ENCODE results near the gene CACNB3. TPM values are rescaled to one million over a fixed set of nuclear protein-coding genes. Genes with fewer than 3 reads are reported as not detected.

Gene CACNB3
- total and polyA plus RNA-seq, 2 of the 8 experiments (the other 6 are each of a cell fraction or from before 2014, with no cell fraction given): 12.5 to 16.0 TPM

DNA sequence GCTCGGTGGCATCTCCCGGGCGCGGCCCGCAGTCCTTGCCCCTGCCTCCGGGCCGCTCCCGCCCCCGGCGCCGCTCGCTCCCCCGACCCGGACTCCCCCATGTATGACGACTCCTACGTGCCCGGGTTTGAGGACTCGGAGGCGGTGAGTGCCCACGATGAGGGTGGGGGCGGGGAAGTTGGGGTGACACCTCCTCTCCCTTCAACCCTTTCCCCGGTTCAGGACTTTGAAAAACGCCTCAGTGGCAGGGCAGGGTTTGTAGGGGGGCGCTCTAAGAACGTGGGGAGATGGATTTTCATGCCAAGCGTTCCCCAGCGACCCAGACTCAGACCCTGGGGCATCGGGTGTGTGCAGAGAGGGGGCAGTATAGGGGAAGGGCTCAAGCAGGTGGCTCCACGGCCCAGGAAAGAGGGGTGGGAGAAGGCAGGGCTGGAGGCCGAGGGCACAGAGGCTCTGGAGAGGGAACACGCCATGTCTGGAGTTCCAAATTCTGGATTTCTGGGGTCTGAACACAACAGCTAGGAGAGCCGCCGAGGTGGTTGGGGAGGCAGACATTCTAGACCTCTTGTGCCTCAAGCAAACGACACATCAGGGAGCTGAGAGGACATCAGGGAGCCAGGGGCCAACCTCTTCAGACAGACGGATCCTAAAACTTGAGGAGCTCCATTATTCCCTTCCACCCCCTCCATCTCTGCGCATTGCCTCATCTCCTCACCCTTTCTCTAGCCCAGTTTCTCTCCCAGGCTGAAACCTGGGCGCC, 715 bp downstream of the CACNB3 start:
- H3K23ac ChIP-seq (ENCODE audit: insufficient read length): no peak overlapping the region
- POLR2A ChIA-PET (ENCODE audit: partially characterized antibody): interaction anchor here (0.7 to 2.2 kb wide), 7 partner anchors 11 to 162 kb away, joined by 3 to 9 read pairs (median 3); partner anchors contain the start of genes ADCY6 and RND1
- peak overlapping the region; percentile 71 to 96 for H3K4me2 ChIP-seq (ENCODE audit: insufficient read depth in 1 of 2, low read depth in 2 of 2, low read length in 2 of 2)
- peaks cover 17 to 38% (median 30%) of the 10 kb centered on the region in 4 experiments for H3K27me3 ChIP-seq (replicated peaks in 1 of 4; ENCODE audit: control insufficient read depth in 3 of 4, extremely low read depth in 1 of 4, insufficient read depth in 3 of 4, low read length in 3 of 4)
- H3K9me3 ChIP-seq (ENCODE audit: insufficient read depth in 2 of 2, low read depth in 1 of 2, low read length in 1 of 2): no peaks in the 10 kb centered on the region
- H4K91ac ChIP-seq (replicated peaks; ENCODE audit: insufficient read length, low read length): peak overlapping the region; percentile 8
- no peak overlapping the region for H2AFZ ChIP-seq (ENCODE audit: low read length)
- no peak overlapping the region for H3K27ac ChIP-seq (ENCODE audit: low read depth, low read length)
- DNase-seq (ENCODE audit: low read depth in 1 of 2, low spot score in 2 of 2) (peak in 1 of 2 experiments; percentile 73), FAIRE-seq (no peak)
- no peak overlapping the region for H3K56ac ChIP-seq (replicated peaks; ENCODE audit: insufficient read length, low read depth, low read length)
- H2AK5ac ChIP-seq (ENCODE audit: low read depth, low read length): no peak overlapping the region; the same call in 1 of the 2 replicates
- H3K36me3 ChIP-seq (ENCODE audit: control insufficient read depth in 2 of 4, insufficient read depth in 4 of 4, low read length in 3 of 4): peaks cover 0 to 2% (median 0%) of the 10 kb centered on the region in 4 experiments; a peak in 1 of 8 replicates
- H2BK20ac ChIP-seq (ENCODE audit: low read length): no peak overlapping the region
- whole genome bisulfite sequencing, 2 experiments (ENCODE audit: extremely low coverage in 1 of 2, insufficient coverage in 1 of 2, insufficient read length in 1 of 2, insufficient replicate concordance in 2 of 2, low coverage in 1 of 2, low lambda C conversion rate in 2 of 2, missing lambda C conversion rate in 1 of 2): 20% methylated on average over 16 of the region's 37 CpGs; no CpG with 5 or more reads in 1 of the 2 experiments
- H3K4ac ChIP-seq (replicated peaks; ENCODE audit: insufficient read length, low read depth, low read length): no peak overlapping the region
- peaks cover 25% of the 10 kb centered on the region; the same call in 1 of the 2 replicates for H3K23me2 ChIP-seq (ENCODE audit: low read depth, low read length)
- no peak overlapping the region for H3K14ac ChIP-seq (ENCODE audit: insufficient read length)
- H2BK5ac ChIP-seq (ENCODE audit: low read depth, low read length): no peak overlapping the region
- no peaks in the 10 kb centered on the region for H3K79me2 ChIP-seq (ENCODE audit: control insufficient read depth in 1 of 2, insufficient read depth in 2 of 2, low read length in 2 of 2)
- H2BK12ac ChIP-seq (ENCODE audit: low read depth, low read length): no peak overlapping the region
- peak overlapping the region; percentile 4; the same call in 1 of the 2 replicates for H4K8ac ChIP-seq (ENCODE audit: extremely low read depth, insufficient read depth, low read length)
- H4K20me1 ChIP-seq (replicated peaks in 1 of 2; ENCODE audit: control insufficient read depth in 1 of 2, insufficient read depth in 2 of 2, low read length in 2 of 2): peaks cover 0 to 3% of the 10 kb centered on the region in 2 experiments
- H3K79me1 ChIP-seq (ENCODE audit: low read depth, low read length): no peaks in the 10 kb centered on the region
- H2BK15ac ChIP-seq (ENCODE audit: low read length): peak overlapping the region; percentile 88; the same call in 1 of the 2 replicates
- CTCF ChIA-PET (ENCODE audit: partially characterized antibody): interaction anchor here (0.7 to 12.1 kb wide), 24 partner anchors 8 to 277 kb away, joined by 3 to 121 read pairs (median 4); partner anchors contain the start of genes ARF3 and DDX23
- peak overlapping the region; percentile 60 for H3K18ac ChIP-seq (ENCODE audit: extremely low read depth, low read length)
- peak overlapping the region; percentile 41 to 78 (median 68) for H3K4me3 ChIP-seq (ENCODE audit: extremely low read depth in 1 of 4, insufficient read depth in 2 of 4, low read depth in 3 of 4, low read length in 4 of 4)
- no peak overlapping the region for H2BK120ac ChIP-seq (replicated peaks; ENCODE audit: low read depth, low read length)
- H3K9ac ChIP-seq (replicated peaks in 1 of 4; ENCODE audit: extremely low read depth in 1 of 4, low read depth in 3 of 4, low read length in 3 of 4): peak overlapping the region in 3 of 4 experiments; percentile 11 to 34 (median 20); a peak in 3 of 7 replicates
- H3K4me1 ChIP-seq (replicated peaks in 1 of 4; ENCODE audit: control insufficient read depth in 3 of 4, insufficient read depth in 4 of 4, low read length in 3 of 4): peaks cover 0 to 24% (median 15%) of the 10 kb centered on the region in 4 experiments; a peak in 6 of 7 replicates
- H4K5ac ChIP-seq (ENCODE audit: insufficient read length, low read depth, low read length): no peak overlapping the region
- TF ChIP-seq BRCA1 (IDR thresholded peaks at IDR 0.05; ENCODE audit: low read depth, low read length) (no peak), ASH2L (IDR thresholded peaks at IDR 0.05; ENCODE audit: low read length) (peak; percentile 88), MAFK (IDR thresholded peaks at IDR 0.05; ENCODE audit: low read depth, low read length) (no peak), EZH2 (IDR thresholded peaks at IDR 0.05; ENCODE audit: low read depth, low read length, severe bottlenecking) (no peak), SAP30 (IDR thresholded peaks at IDR 0.05; ENCODE audit: insufficient read depth, insufficient replicate concordance, low read length) (peak; percentile 7), RAD21 (IDR thresholded peaks at IDR 0.05 in 1 of 2, conservative IDR thresholded peaks at IDR 0.05 in 1 of 2; ENCODE audit: low read depth in 2 of 2, low read length in 2 of 2) (peak; percentile 6 to 21; a peak in 2 of 4 replicates)
- TF ChIP-seq, protein P1, sequence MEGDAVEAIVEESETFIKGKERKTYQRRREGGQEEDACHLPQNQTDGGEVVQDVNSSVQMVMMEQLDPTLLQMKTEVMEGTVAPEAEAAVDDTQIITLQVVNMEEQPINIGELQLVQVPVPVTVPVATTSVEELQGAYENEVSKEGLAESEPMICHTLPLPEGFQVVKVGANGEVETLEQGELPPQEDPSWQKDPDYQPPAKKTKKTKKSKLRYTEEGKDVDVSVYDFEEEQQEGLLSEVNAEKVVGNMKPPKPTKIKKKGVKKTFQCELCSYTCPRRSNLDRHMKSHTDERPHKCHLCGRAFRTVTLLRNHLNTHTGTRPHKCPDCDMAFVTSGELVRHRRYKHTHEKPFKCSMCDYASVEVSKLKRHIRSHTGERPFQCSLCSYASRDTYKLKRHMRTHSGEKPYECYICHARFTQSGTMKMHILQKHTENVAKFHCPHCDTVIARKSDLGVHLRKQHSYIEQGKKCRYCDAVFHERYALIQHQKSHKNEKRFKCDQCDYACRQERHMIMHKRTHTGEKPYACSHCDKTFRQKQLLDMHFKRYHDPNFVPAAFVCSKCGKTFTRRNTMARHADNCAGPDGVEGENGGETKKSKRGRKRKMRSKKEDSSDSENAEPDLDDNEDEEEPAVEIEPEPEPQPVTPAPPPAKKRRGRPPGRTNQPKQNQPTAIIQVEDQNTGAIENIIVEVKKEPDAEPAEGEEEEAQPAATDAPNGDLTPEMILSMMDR (IDR thresholded peaks at IDR 0.05; ENCODE audit: control extremely low read depth in 1 of 3, insufficient read depth in 1 of 3, low read depth in 1 of 3, low read length in 3 of 3): peak in 2 of 3 experiments; percentile 48 to 52; a peak in 3 of 4 replicates

All from H1 (cell line).